GM18511 (cell line): ENCODE data around the gene KIAA1549.
"Not testable (repeated sequence)": the region's sequence is repeated elsewhere in the genome, so short reads cannot be mapped to it uniquely, and the experiment has no call there.

Experiments
- ATAC-seq: cut with Tn5 transposase; IDR thresholded peaks from one replicate; pipeline ENCODE4 v1.9.1; 2021; ENCODE audit warnings: mild to moderate bottlenecking, moderate library complexity; ENCODE audit not compliant: unreplicated experiment

KIAA1549 gene

DNA sequence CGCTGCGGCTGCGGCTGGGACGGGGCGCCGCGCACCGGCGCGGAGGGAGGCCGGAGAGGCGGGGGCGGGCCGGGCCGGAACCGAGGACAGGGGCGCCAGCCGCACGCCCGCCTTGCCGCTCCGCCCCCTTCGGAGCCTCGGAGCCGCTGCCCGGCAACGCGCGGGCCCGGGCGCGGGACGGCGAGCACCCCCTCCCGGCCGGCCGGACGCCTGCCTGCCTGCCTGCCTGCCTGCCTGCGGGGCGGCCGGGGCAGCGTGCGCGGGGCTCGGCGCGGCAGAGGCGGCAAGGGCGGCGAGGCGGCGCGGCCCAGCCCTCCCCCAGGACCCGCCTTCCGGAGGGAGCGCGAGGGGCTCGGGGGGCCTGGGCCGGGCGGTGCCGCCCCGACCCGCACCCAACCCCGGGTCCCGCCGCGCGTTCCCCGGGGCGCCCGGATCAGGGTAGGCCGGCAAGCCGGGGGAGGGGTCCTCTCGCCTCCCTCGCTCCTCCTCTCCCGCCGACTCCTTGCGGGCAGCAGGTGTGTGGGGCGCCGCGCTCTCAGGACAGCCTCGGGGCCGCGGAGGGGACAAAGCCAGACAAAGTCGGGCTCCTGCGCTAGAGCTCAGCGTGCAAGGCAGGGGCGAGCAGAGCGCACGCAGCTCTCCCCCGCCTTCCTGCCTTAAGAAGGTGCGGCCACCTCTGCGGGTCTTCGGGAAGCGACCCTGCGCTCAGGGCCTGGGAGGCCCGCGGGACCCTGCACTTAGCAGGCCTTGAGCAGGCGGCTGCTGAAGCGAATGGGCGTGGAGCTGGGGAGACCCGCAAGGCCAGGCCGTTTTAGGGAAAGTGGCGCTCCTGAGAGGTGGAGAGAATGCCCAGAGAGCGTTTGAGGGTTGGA, at the start of gene KIAA1549:
TSS of gene KIAA1549 (minus strand) at position 58 of the 872 bp plus-strand sequence. CDS start 120 bp downstream, outside the sequence.
- ATAC-seq: peak; percentile 85

DNA sequence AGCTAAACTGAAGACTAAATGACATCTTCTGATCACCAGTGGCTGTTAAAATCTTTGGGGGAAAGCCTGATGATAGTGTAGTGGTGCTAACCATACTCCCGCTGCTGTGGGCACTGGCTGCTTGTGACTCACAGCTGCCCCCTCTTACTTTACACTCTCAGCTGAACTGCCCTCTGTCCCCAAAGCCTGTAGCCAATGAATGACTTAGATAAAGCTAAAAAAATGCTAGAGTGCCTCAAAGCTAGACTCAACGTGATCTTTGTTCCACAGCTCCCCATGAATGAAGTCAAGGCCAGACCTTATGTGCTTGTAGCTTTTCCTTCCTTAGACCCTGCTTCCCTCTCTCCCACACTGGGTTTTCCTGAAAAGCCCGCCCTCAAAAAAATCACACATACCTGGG, 48.2 kb upstream of the KIAA1549 start:
- ATAC-seq: no peak

- ATAC-seq: no peak
Observed at GRCh38 chr7:139026551-139026950, 45.4 kb upstream of the KIAA1549 start.

DNA sequence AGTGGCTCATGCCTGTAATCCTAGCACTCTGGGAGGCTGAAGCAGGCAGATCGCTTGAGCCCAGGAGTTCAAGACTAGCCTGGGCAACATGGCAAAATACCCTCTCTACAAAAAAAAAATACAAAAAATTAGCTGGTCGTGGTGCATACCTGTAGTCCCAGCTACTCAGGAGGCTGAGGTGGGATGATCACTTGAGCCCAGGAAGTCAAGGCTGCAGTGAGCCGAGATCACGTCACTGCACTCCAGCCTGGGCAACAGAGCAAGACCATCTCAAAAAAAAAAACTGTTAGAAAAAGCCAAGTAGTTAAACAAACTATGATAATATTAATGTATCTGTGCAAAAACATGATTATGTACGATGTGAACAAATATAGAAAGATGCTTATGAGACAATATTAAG, 44.7 kb upstream of the KIAA1549 start:
- not testable (repeated sequence) for ATAC-seq

GRCh38 chr7:139023076-139023475, 41.9 kb upstream of the KIAA1549 start:
- ATAC-seq: no peak

DNA sequence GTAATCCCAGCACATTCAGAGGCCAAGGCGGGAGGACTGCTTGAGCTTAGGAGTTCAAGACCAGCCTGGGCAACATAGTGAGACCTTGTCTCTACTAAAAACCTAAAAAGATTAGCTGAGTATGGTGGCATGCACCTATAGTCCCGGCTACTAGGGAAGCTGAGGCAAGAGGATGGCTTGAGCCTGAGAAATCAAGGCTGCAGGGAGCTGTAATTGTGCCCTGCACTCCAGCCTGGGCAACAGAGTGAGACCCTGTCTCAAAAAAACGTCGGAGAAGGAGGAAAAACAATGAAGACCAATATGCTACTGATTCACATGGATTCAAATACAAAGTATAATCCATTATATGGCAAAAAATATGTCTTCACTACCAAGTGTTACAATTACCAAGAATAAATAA, 41.1 kb upstream of the KIAA1549 start:
- no peak for ATAC-seq

GRCh38 chr7:139018910-139019309, 37.7 kb upstream of the KIAA1549 start:
- ATAC-seq: no peak

- peak; percentile 92 for ATAC-seq
Observed at GRCh38 chr7:139016931-139017511, 35.8 kb upstream of the KIAA1549 start.

DNA sequence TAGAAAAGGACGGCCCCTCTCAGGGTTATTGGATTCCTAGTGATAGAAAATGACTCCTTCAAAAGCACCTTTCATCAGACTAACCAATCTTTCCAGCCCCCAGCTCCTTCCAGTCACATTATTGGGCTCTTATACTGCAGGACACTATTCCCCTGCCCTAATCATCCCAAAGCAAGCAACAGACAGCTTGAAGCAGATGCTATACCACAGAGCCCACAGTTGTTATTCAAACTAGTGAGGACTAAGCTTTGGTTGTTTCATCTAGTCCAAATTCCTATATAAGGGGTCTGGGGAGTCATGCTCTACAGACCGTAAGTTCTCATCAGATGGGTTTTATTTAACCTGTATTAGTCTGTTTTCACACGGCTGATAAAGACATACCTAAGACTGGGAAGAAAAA, 30.2 kb upstream of the KIAA1549 start:
- no peak for ATAC-seq

GRCh38 chr7:139004321-139005090, 23.3 kb upstream of the KIAA1549 start:
- no peak for ATAC-seq

DNA sequence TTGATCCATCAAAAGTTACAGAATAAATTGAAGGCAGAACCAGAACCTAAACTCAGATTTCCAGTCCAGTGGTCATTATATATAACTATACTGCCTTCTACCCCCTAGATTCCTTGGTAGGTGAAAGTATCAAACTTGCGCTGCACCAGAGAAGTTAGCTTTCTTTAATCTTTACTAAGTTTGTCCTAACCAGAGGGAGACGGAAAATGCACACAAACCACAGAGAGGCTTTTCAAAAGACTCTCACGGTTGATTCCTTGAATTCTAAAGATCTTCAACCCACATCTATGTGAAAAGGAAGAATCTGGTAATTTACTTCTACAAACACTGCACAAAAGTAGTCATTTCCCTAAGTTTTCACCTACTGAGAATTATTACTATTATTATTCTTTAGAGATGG, 18.2 kb upstream of the KIAA1549 start:
- ATAC-seq: no peak

DNA sequence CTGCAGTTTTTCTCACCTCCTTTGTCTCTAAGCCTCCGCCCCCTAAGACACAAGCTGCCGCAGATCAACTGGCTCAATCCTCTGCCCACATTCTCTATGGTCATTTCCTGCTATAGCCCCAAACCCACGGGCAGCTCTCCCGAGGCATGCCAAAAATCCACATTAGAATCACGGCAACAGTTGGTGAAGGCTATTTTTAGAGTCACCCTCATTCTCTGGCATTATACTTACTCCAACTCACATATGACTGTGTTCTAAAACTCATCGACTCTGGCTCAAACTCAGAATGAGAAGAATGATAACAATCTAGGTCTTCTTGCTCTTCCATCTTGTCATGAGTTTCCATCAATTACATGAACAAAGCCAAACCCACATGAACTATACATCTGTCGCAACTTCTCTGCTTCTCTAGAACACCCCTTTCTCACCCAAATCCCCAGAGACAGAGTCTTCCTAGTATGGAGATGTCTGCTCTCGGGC, 10.9 kb upstream of the KIAA1549 start:
- no peak for ATAC-seq

- ATAC-seq: no peak
Observed at GRCh38 chr7:138987686-138988085, 6.5 kb upstream of the KIAA1549 start.

- no peak for ATAC-seq
Observed at GRCh38 chr7:138982204-138982623, 1.0 kb upstream of the KIAA1549 start.

DNA sequence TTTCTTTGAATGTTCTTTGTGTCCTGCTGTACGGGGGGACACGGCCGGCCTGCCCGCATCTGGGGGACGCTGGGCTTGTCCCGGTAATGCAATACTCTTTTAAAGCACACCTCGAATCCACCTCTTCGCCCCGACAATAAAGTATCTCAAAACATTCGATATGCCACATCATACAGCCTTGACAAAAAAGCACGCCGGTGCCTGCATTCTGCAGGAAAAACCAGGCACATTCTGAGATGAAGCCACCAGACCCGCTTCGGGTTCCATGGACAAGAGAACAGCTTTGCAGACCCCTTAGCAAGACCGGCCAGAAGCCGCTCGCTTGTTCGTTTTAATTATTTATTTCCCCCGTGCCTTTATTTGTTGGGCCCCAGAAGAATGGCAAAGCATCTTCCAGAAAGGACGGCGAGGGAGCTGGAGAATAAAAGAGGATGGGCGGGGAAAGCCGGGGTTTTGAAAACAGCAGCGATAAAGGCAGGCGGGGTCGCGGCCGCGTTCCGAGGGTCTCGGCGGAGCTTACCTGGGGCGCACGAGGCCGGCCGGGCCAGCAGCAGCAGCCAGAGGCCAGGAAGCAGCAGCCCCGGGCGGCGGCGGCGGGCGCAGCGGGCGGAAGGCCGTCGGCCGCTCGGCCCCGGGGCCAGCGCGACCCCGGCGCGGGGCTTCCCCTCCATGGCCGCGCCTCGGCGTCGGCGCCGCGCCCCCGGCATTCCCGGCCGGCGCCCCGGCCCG, 462 bp downstream of the KIAA1549 start:
- peak; percentile 52 for ATAC-seq

DNA sequence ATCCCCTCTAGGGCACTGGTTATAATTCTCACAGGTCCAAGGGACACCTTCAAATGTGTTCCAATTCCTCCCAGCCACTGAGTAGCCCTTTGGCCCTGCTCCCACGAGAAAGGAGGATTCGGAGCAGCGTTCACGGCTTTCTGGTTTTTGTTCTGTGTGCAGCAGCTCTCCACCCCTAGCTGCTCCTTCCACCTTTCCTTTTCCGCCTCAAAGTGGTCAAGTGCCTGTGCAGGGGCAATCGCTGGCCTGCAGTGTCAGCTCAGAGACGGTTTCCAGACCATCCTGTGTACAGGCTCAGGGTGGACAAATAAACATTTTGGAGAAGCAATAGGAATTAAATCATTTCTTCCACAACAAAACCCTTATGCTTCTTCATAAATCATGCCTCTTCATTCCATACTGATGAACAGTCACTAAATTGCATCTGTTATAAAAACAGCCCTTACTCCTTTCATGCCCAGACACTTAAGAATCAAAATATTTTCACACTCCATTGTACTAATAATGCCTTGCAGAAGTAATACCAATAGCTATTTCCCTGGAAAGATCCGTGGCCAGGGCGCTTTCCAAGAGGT, 1.1 kb downstream of the KIAA1549 start:
- no peak for ATAC-seq

DNA sequence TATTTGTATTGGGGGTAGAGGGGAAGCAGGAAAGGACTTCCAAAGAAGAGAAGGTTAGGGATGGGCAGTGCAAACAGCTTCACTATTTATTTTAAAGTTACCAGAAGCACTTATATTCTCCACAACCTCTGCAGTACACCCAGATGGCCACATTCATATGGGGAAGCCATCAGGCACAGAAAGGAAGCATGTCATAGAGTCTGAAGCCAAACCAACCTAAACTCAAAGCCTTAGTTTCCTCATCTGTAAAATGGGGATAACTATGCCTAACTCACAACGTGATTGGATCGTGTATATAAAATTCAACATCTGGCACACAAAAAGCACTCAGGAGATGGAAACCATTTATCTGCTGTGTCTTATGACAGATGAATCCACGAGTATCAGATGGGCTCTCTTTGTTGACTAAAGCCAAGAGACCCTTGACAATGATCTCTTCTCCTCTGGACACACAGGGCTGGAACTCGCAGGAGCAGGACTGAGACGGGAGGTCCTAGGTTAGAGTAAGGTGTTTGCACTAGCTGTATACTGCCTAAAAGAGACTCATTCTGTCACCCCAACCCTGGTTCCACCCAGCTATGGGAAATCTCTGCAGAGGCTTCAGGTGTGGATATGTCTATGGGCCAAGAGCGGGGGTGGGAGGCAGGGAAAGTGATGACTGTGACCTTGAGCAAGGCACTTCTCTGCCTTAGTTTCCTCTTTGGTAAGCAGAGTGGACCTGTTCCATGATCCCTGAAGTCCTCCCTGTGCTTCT, 1.8 kb downstream of the KIAA1549 start:
- ATAC-seq: no peak

DNA sequence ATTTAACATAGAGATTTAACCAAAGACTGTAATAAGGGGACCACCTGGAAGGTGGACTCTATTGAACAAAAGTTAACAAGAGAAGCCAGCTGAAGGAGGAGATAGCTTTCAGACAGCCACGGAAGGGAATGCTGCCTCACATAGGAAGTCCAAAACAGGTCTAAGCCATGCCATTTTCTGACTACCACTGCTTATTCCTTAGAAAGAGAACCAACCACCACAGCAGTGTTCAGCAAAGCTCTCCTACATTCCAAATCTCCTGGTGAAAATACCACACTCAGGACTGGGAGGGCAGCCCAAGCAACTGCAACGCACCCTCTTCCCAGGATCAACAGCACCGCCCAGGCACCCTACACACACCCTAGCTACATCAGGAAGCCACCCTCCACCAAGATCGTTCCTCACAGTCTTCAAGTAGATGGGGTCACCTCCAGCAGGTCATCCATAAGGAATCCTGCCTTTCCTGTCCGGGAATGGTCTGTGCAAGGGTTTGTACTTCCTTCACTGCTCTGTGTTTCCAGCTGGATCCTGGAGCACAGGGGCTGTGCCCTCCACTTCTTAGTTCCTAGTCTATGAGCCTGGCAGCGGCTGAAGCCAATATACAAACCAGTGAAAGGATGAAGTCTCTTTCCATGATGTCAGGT, 2.5 kb downstream of the KIAA1549 start:
- ATAC-seq: no peak

- not testable (repeated sequence) for ATAC-seq
Observed at GRCh38 chr7:138976161-138976560, 5.0 kb downstream of the KIAA1549 start.
